Measurements from ENCODE around the gene PIK3CB.

Gene PIK3CB

DNA sequence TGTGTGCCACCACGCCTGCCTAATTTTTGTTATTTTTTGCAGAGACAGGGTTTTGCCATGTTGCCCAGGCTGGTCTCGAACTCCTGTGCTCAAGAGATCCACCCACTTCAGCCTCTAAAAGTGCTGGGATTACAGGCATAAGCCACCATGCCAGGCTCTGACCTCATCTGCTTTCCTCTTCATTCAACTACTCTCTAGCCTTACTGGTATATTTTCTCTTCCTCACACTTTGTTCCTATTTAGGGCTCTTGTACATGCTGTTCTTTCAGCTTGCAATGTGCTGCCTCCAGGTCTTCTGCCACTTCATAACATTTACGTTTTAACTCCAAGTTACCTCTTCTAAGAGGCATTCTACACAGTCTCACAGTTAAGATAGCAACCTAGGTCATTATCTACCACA, 34.9 kb downstream of the PIK3CB start:
- H3K4me2 ChIP-seq, result no peak overlapping the region
- peaks cover 8% of the 10 kb centered on the region for H3K4me1 ChIP-seq (ENCODE audit: low read depth, poor library complexity, severe bottlenecking)
- H3K9ac ChIP-seq, result no peak overlapping the region
- no peaks in the 10 kb centered on the region for H3K27me3 ChIP-seq (ENCODE audit: insufficient read depth, low read depth)
- peaks cover 9% of the 10 kb centered on the region; the same call in 1 of the 2 replicates for H3K79me2 ChIP-seq (ENCODE audit: insufficient read depth, low read depth)
- no peaks in the 10 kb centered on the region for H3K36me3 ChIP-seq (ENCODE audit: insufficient read depth)
- TF ChIP-seq, protein P1, sequence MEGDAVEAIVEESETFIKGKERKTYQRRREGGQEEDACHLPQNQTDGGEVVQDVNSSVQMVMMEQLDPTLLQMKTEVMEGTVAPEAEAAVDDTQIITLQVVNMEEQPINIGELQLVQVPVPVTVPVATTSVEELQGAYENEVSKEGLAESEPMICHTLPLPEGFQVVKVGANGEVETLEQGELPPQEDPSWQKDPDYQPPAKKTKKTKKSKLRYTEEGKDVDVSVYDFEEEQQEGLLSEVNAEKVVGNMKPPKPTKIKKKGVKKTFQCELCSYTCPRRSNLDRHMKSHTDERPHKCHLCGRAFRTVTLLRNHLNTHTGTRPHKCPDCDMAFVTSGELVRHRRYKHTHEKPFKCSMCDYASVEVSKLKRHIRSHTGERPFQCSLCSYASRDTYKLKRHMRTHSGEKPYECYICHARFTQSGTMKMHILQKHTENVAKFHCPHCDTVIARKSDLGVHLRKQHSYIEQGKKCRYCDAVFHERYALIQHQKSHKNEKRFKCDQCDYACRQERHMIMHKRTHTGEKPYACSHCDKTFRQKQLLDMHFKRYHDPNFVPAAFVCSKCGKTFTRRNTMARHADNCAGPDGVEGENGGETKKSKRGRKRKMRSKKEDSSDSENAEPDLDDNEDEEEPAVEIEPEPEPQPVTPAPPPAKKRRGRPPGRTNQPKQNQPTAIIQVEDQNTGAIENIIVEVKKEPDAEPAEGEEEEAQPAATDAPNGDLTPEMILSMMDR (conservative IDR thresholded peaks at IDR 0.05; ENCODE audit: low read depth, low read length), result no peak
- H3K4me3 ChIP-seq (IDR thresholded peaks at IDR 0.05; ENCODE audit: insufficient read depth, low read depth, low read length), result no peak overlapping the region
- no peak overlapping the region for H2AFZ ChIP-seq (ENCODE audit: low read depth)
- no peak overlapping the region for H3K27ac ChIP-seq
- H4K20me1 ChIP-seq (ENCODE audit: insufficient read depth), result no peaks in the 10 kb centered on the region

DNA sequence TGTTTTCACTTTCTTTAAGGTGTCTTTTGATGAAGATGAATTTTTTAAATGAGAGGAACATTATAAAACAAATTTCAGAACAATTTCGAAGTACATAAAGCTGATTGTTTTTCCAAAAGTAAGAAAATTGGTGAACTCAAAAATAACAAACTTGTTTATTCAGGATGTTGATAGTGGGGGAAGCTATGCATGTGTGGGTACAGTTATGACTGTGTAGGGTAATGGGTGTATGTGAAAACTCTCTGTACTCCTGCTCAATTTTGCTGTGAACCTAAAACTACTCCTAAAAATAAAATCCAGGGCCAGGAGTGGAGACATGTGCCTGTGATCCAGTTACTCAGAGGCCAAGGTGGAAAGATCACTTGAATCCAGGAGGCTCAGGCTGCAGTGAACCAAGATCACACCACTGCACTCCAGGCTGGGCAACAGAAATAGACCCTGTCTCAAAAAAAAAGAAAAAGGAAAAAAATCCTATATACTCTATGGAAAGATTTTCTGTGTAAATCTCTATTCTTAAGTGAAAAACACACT, 37.2 kb downstream of the PIK3CB start:
- Histone ChIP-seq H3K27me3 (ENCODE audit: insufficient read depth, low read depth) (no peaks in the 10 kb centered on the region), H3K36me3 (ENCODE audit: insufficient read depth) (no peaks in the 10 kb centered on the region), H4K20me1 (ENCODE audit: insufficient read depth) (no peaks in the 10 kb centered on the region), H3K27ac (no peak overlapping the region), H2AFZ (ENCODE audit: low read depth) (no peak overlapping the region), H3K4me1 (ENCODE audit: low read depth, poor library complexity, severe bottlenecking) (peaks cover 13% of the 10 kb centered on the region), H3K4me2 (no peak overlapping the region), H3K79me2 (ENCODE audit: insufficient read depth, low read depth) (peaks cover 4% of the 10 kb centered on the region; the same call in 1 of the 2 replicates), H3K4me3 (IDR thresholded peaks at IDR 0.05; ENCODE audit: insufficient read depth, low read depth, low read length) (no peak overlapping the region), H3K9ac (no peak overlapping the region)
- TF ChIP-seq, protein P1 (conservative IDR thresholded peaks at IDR 0.05; ENCODE audit: low read depth, low read length), result no peak

DNA sequence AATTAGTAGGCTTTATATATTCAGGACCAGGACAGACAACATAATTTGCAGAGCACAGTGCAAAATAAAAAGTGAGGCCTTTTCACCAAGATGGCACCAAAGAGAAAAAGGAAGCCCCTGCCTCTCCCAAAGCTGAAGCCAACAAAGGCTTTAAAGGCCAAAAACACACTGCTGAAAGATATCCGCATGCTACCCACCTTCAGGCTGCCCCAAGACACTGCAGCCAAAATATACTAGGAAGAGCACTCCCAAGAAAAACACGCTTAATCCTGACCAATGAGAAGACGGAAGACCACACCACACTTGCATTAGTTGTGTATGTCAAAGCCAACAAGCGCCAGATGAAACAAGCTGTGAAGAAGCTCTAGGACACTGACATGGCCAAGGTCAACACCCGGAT, 38.0 kb downstream of the PIK3CB start:
- H4K20me1 ChIP-seq (ENCODE audit: insufficient read depth), result no peaks in the 10 kb centered on the region
- TF ChIP-seq, protein P1 (conservative IDR thresholded peaks at IDR 0.05; ENCODE audit: low read depth, low read length), result no peak
- H3K27ac ChIP-seq, result no peak overlapping the region
- H3K27me3 ChIP-seq (ENCODE audit: insufficient read depth, low read depth), result no peaks in the 10 kb centered on the region
- H3K79me2 ChIP-seq (ENCODE audit: insufficient read depth, low read depth), result peaks cover 4% of the 10 kb centered on the region; the same call in 1 of the 2 replicates
- H3K4me1 ChIP-seq (ENCODE audit: low read depth, poor library complexity, severe bottlenecking), result peaks cover 21% of the 10 kb centered on the region
- H3K4me3 ChIP-seq (IDR thresholded peaks at IDR 0.05; ENCODE audit: insufficient read depth, low read depth, low read length), result no peak overlapping the region
- no peak overlapping the region for H3K9ac ChIP-seq
- H3K4me2 ChIP-seq, result no peak overlapping the region
- H3K36me3 ChIP-seq (ENCODE audit: insufficient read depth), result no peaks in the 10 kb centered on the region
- no peak overlapping the region for H2AFZ ChIP-seq (ENCODE audit: low read depth)

DNA sequence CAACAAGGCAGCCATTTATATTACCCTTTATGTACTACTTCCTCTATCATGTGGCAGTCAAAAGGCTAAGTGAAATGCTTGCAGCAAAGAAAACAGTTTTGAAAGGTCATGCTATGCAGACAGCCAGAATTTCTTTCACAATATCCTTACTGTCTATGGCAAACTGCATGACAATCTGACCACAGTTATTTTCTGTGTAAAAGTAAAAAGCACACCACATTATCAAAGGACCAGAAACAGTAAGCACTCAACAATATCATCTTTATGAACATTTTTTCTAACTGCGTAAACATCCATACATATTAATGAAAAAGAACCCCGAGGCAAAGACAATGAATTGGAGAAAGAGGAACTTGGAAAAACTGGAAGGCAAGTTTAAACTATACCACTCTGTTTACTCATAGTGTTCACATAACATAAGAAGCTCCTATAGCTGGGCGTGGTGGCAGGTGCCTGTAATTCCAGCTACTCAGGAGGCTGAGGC, 47.9 kb downstream of the PIK3CB start:
- no peaks in the 10 kb centered on the region for H4K20me1 ChIP-seq (ENCODE audit: insufficient read depth)
- H3K4me2 ChIP-seq, result no peak overlapping the region
- peaks cover 51% of the 10 kb centered on the region for H3K4me1 ChIP-seq (ENCODE audit: low read depth, poor library complexity, severe bottlenecking)
- TF ChIP-seq, protein P1 (conservative IDR thresholded peaks at IDR 0.05; ENCODE audit: low read depth, low read length), result no peak
- H2AFZ ChIP-seq (ENCODE audit: low read depth), result no peak overlapping the region
- H3K4me3 ChIP-seq (IDR thresholded peaks at IDR 0.05; ENCODE audit: insufficient read depth, low read depth, low read length), result no peak overlapping the region
- peaks cover 6% of the 10 kb centered on the region; the same call in 1 of the 2 replicates for H3K79me2 ChIP-seq (ENCODE audit: insufficient read depth, low read depth)
- no peak overlapping the region for H3K27ac ChIP-seq
- H3K9ac ChIP-seq, result no peak overlapping the region
- no peaks in the 10 kb centered on the region for H3K27me3 ChIP-seq (ENCODE audit: insufficient read depth, low read depth)
- H3K36me3 ChIP-seq (ENCODE audit: insufficient read depth), result no peaks in the 10 kb centered on the region

All from KMS-11 (cell line).